Measurements from ENCODE around the gene C4orf54.

Gene C4orf54

GRCh38 chr4:99657798-99658197 lies at the start of gene C4orf54:
TSS of gene C4orf54 (minus strand) at chr4:99657828. CDS start at chr4:99654648, 3,180 bp downstream.
- H3K4me3 Mint-ChIP-seq = no peak within 1 kb of the TSS
- H3K27ac Mint-ChIP-seq = no peak within 1 kb of the TSS
- no peaks in the 10 kb centered on the region for H3K9me3 Mint-ChIP-seq
- no peaks in the 10 kb centered on the region for H3K4me1 Mint-ChIP-seq
- H3K36me3 Mint-ChIP-seq = no peaks in the 10 kb centered on the region
- peaks cover 4% of the 10 kb centered on the region for H3K27me3 Mint-ChIP-seq

- Mint-ChIP-seq H3K27ac (no peak overlapping the region), H3K36me3 (no peaks in the 10 kb centered on the region), H3K4me3 (no peak overlapping the region), H3K4me1 (peaks cover under 1% of the 10 kb centered on the region), H3K9me3 (no peaks in the 10 kb centered on the region), H3K27me3 (peaks cover 8% of the 10 kb centered on the region)
Observed at GRCh38 chr4:99705891-99706290, 48.3 kb upstream of the C4orf54 start.

GRCh38 chr4:99696801-99697200 lies 39.2 kb upstream of the C4orf54 start:
- Mint-ChIP-seq H3K36me3 (peaks cover 1% of the 10 kb centered on the region), H3K4me3 (no peak overlapping the region), H3K9me3 (peaks cover 13% of the 10 kb centered on the region), H3K27ac (no peak overlapping the region), H3K4me1 (no peaks in the 10 kb centered on the region), H3K27me3 (peaks cover 21% of the 10 kb centered on the region)

- peaks cover 16% of the 10 kb centered on the region for H3K27me3 Mint-ChIP-seq
Observed at GRCh38 chr4:99693140-99693539, 35.5 kb upstream of the C4orf54 start.

GRCh38 chr4:99690990-99691389 lies 33.4 kb upstream of the C4orf54 start:
- Mint-ChIP-seq H3K36me3 (peaks cover 1% of the 10 kb centered on the region), H3K27me3 (peaks cover 12% of the 10 kb centered on the region), H3K9me3 (peaks cover 27% of the 10 kb centered on the region), H3K4me1 (no peaks in the 10 kb centered on the region), H3K27ac (no peak overlapping the region), H3K4me3 (no peak overlapping the region)

More at GRCh38 chr4:99693140-99693539, 35.5 kb upstream of the C4orf54 start:
- H3K9me3 Mint-ChIP-seq = peaks cover 27% of the 10 kb centered on the region
- no peak overlapping the region for H3K4me3 Mint-ChIP-seq
- no peaks in the 10 kb centered on the region for H3K4me1 Mint-ChIP-seq
- H3K36me3 Mint-ChIP-seq = peaks cover 1% of the 10 kb centered on the region
- no peak overlapping the region for H3K27ac Mint-ChIP-seq

GRCh38 chr4:99690472-99690871 lies 32.8 kb upstream of the C4orf54 start:
- H3K4me1 Mint-ChIP-seq = no peaks in the 10 kb centered on the region
- H3K27me3 Mint-ChIP-seq = peaks cover 11% of the 10 kb centered on the region

GRCh38 chr4:99687120-99687519 lies 29.5 kb upstream of the C4orf54 start:
- no peaks in the 10 kb centered on the region for H3K4me1 Mint-ChIP-seq

More at GRCh38 chr4:99690472-99690871, 32.8 kb upstream of the C4orf54 start:
- H3K4me3 Mint-ChIP-seq = no peak overlapping the region
- peaks cover 1% of the 10 kb centered on the region for H3K36me3 Mint-ChIP-seq
- no peak overlapping the region for H3K27ac Mint-ChIP-seq
- peaks cover 25% of the 10 kb centered on the region for H3K9me3 Mint-ChIP-seq

GRCh38 chr4:99685234-99685633 lies 27.6 kb upstream of the C4orf54 start:
- H3K27me3 Mint-ChIP-seq = peaks cover 4% of the 10 kb centered on the region
- no peak overlapping the region for H3K4me3 Mint-ChIP-seq
- H3K36me3 Mint-ChIP-seq = no peaks in the 10 kb centered on the region
- H3K27ac Mint-ChIP-seq = no peak overlapping the region
- no peaks in the 10 kb centered on the region for H3K4me1 Mint-ChIP-seq
- peaks cover 5% of the 10 kb centered on the region for H3K9me3 Mint-ChIP-seq

More at GRCh38 chr4:99687120-99687519, 29.5 kb upstream of the C4orf54 start:
- H3K36me3 Mint-ChIP-seq = no peaks in the 10 kb centered on the region
- H3K9me3 Mint-ChIP-seq = peaks cover 14% of the 10 kb centered on the region
- no peak overlapping the region for H3K27ac Mint-ChIP-seq
- peaks cover 4% of the 10 kb centered on the region for H3K27me3 Mint-ChIP-seq
- no peak overlapping the region for H3K4me3 Mint-ChIP-seq

GRCh38 chr4:99683895-99684294 lies 26.3 kb upstream of the C4orf54 start:
- H3K36me3 Mint-ChIP-seq = no peaks in the 10 kb centered on the region

GRCh38 chr4:99679976-99680375 lies 22.3 kb upstream of the C4orf54 start:
- no peak overlapping the region for H3K4me3 Mint-ChIP-seq
- H3K4me1 Mint-ChIP-seq = no peaks in the 10 kb centered on the region
- no peak overlapping the region for H3K27ac Mint-ChIP-seq
- peaks cover 5% of the 10 kb centered on the region for H3K9me3 Mint-ChIP-seq
- H3K27me3 Mint-ChIP-seq = peaks cover 13% of the 10 kb centered on the region
- H3K36me3 Mint-ChIP-seq = no peaks in the 10 kb centered on the region

More at GRCh38 chr4:99683895-99684294, 26.3 kb upstream of the C4orf54 start:
- Mint-ChIP-seq H3K27ac (no peak overlapping the region), H3K4me1 (no peaks in the 10 kb centered on the region), H3K4me3 (no peak overlapping the region), H3K27me3 (peaks cover 4% of the 10 kb centered on the region), H3K9me3 (no peaks in the 10 kb centered on the region)

- Mint-ChIP-seq H3K27me3 (peaks cover 13% of the 10 kb centered on the region), H3K4me1 (no peaks in the 10 kb centered on the region), H3K27ac (no peak overlapping the region), H3K36me3 (no peaks in the 10 kb centered on the region), H3K9me3 (peaks cover 10% of the 10 kb centered on the region), H3K4me3 (no peak overlapping the region)
Observed at GRCh38 chr4:99679204-99679603, 21.6 kb upstream of the C4orf54 start.

- Mint-ChIP-seq H3K4me1 (no peaks in the 10 kb centered on the region), H3K36me3 (no peaks in the 10 kb centered on the region), H3K9me3 (peaks cover 23% of the 10 kb centered on the region), H3K27me3 (peaks cover 11% of the 10 kb centered on the region), H3K27ac (no peak overlapping the region), H3K4me3 (no peak overlapping the region)
Observed at GRCh38 chr4:99677161-99677560, 19.5 kb upstream of the C4orf54 start.

GRCh38 chr4:99670409-99671073 lies 12.9 kb upstream of the C4orf54 start:
- Mint-ChIP-seq H3K4me1 (no peaks in the 10 kb centered on the region), H3K27ac (no peak overlapping the region), H3K36me3 (peaks cover 1% of the 10 kb centered on the region), H3K27me3 (peaks cover 7% of the 10 kb centered on the region), H3K9me3 (peaks cover 29% of the 10 kb centered on the region), H3K4me3 (no peak overlapping the region)

- Mint-ChIP-seq H3K4me3 (no peak overlapping the region), H3K27ac (no peak overlapping the region), H3K27me3 (peaks cover 7% of the 10 kb centered on the region), H3K9me3 (peaks cover 23% of the 10 kb centered on the region), H3K36me3 (peaks cover 1% of the 10 kb centered on the region), H3K4me1 (no peaks in the 10 kb centered on the region)
Observed at GRCh38 chr4:99669084-99669483, 11.5 kb upstream of the C4orf54 start.

GRCh38 chr4:99668472-99668871 lies 10.8 kb upstream of the C4orf54 start:
- Mint-ChIP-seq H3K4me3 (no peak overlapping the region), H3K4me1 (no peaks in the 10 kb centered on the region), H3K9me3 (peaks cover 18% of the 10 kb centered on the region), H3K27me3 (peaks cover 9% of the 10 kb centered on the region), H3K27ac (no peak overlapping the region), H3K36me3 (peaks cover 1% of the 10 kb centered on the region)

GRCh38 chr4:99665983-99666382 lies 8.4 kb upstream of the C4orf54 start:
- peaks cover 6% of the 10 kb centered on the region for H3K9me3 Mint-ChIP-seq
- no peaks in the 10 kb centered on the region for H3K4me1 Mint-ChIP-seq

GRCh38 chr4:99664716-99665115 lies 7.1 kb upstream of the C4orf54 start:
- no peak overlapping the region for H3K4me3 Mint-ChIP-seq
- H3K4me1 Mint-ChIP-seq = no peaks in the 10 kb centered on the region
- H3K9me3 Mint-ChIP-seq = no peaks in the 10 kb centered on the region
- H3K27me3 Mint-ChIP-seq = peaks cover 12% of the 10 kb centered on the region
- H3K36me3 Mint-ChIP-seq = no peaks in the 10 kb centered on the region
- no peak overlapping the region for H3K27ac Mint-ChIP-seq

More at GRCh38 chr4:99665983-99666382, 8.4 kb upstream of the C4orf54 start:
- Mint-ChIP-seq H3K27me3 (peaks cover 16% of the 10 kb centered on the region), H3K4me3 (no peak overlapping the region), H3K27ac (no peak overlapping the region), H3K36me3 (no peaks in the 10 kb centered on the region)

Measured in activated naive CD4-positive, alpha-beta T cell treated with anti-CD3 and anti-CD28 coated beads, Interleukin-2, amount 50 U/mL, for 24 hours (primary cell).